LNCaP clone FGC (cell line): ENCODE data around the gene PPARD.

ENCODE experiments used
- DNase-seq: peaks from one replicate; pipeline ENCODE4 v3.0.0-alpha.2; 2011; ENCODE audit warnings: low read depth
- H3K4me3 ChIP-seq: 2 replicates; pipeline ENCODE4 v1.5.1; 2011; ENCODE audit warnings: mild to moderate bottlenecking, low read depth, low read length, control low read depth
- TF ChIP-seq, protein P1 (sequence below): IDR thresholded peaks from 2 replicates; pipeline ENCODE4 v1.5.1; 2012; ENCODE audit warnings: mild to moderate bottlenecking; ENCODE audit not compliant: control insufficient read depth, insufficient read depth; ENCODE audit errors: extremely low read depth

The PPARD gene

DNA sequence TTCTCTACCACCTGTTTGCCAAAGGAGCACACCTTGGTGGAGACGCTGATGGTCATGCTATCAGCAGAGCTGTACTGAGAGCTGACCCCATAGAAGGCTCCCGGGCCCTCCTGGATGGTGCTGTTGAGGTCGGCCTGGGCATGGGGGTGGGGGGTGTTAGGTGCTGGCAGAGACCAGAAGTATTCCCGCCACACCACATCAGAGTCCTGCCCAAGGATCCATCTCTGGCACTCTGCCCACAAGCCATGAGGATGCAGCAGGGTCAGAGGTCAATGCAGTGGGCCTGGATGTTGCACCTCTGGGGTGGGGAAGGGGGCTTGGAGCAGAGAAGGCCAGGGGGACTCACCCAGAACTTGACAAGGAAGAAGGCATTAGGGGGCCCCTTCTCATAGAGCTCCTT is 133.2 kb downstream of the PPARD start:
- TF ChIP-seq, protein P1, sequence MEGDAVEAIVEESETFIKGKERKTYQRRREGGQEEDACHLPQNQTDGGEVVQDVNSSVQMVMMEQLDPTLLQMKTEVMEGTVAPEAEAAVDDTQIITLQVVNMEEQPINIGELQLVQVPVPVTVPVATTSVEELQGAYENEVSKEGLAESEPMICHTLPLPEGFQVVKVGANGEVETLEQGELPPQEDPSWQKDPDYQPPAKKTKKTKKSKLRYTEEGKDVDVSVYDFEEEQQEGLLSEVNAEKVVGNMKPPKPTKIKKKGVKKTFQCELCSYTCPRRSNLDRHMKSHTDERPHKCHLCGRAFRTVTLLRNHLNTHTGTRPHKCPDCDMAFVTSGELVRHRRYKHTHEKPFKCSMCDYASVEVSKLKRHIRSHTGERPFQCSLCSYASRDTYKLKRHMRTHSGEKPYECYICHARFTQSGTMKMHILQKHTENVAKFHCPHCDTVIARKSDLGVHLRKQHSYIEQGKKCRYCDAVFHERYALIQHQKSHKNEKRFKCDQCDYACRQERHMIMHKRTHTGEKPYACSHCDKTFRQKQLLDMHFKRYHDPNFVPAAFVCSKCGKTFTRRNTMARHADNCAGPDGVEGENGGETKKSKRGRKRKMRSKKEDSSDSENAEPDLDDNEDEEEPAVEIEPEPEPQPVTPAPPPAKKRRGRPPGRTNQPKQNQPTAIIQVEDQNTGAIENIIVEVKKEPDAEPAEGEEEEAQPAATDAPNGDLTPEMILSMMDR: no peak
- DNase-seq: no peak
- H3K4me3 ChIP-seq: no peak overlapping the region

DNA sequence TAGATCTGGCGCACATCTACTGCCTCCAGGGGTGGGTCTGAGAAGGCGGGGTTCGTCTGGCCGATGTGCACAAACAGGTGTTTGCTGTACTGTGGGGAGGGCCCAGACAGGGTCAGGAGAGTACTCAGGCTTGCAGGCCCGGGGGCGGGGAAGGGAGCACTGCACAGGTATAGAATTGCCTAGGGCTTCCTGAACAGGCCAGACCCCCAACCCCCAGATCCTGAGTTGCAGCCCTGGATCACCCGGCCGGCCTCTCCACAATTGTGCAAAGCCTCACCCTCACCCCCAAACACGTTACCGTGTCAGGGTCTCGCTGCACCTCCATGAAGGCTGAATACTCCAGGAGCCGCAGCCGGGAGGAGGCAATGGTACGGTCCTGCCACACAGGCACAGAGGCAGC is 133.6 kb downstream of the PPARD start:
- H3K4me3 ChIP-seq: no peak overlapping the region
- TF ChIP-seq, protein P1: no peak
- DNase-seq: no peak

DNA sequence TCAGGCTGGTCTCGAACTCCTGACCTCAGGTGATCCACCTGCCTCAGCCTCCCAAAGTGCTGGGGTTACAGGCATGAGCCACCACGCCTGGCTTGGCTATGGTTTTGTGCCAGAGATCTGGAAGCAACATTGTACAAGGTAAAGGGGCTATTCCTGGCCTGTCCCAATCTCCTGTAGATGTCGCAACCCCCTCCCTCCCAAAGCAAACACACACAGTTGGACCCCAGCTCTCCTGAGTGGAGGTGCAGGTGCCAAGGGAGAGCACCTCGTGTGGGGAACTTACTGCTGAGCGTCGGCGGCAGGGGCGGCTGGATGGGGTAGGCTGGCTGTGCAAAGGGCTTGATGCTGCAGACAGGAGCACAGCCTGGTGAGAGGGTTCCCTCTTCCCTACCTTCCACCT is 134.7 kb downstream of the PPARD start:
- TF ChIP-seq, protein P1: no peak
- no peak overlapping the region for H3K4me3 ChIP-seq
- DNase-seq: no peak
